GM18861 (cell line): ENCODE data around the gene TUBGCP2.

ENCODE experiments used
- ATAC-seq: cut with Tn5 transposase; IDR thresholded peaks from one replicate; pipeline ENCODE4 v1.9.1; 2021; ENCODE audit not compliant: unreplicated experiment

Gene TUBGCP2

GRCh38 chr10:133231946-133232574 lies 76.6 kb downstream of the TUBGCP2 start:
- ATAC-seq, result no peak

- ATAC-seq, result no peak
Measured at GRCh38 chr10:133231244-133231945, 77.3 kb downstream of the TUBGCP2 start.

- ATAC-seq, result no peak
Measured at GRCh38 chr10:133230387-133231195, 78.1 kb downstream of the TUBGCP2 start.

- ATAC-seq, result no peak
Measured at GRCh38 chr10:133230044-133230361, 78.7 kb downstream of the TUBGCP2 start, which contains the start of gene UTF1. Gene UTF1, plus strand, starts transcription at chr10:133230217. Its CDS starts 72 bp downstream, at chr10:133230289.

- no peak for ATAC-seq
Measured at GRCh38 chr10:133229265-133230043, 79.2 kb downstream of the TUBGCP2 start.
